AML-193 (cell line): ENCODE results near the gene ARHGAP26.

ENCODE experiments used
- DNase-seq, 2 experiments: peaks; one replicate each; lab custom pipeline; 2025; lab: John Stamatoyannopoulos, UW

Gene ARHGAP26

GRCh38 chr5:142872217-142872616, 102.0 kb downstream of the ARHGAP26 start:
- no peak for DNase-seq

GRCh38 chr5:142872795-142873194, 102.6 kb downstream of the ARHGAP26 start:
- DNase-seq, result no peak

- no peak for DNase-seq
Observed at GRCh38 chr5:142873831-142874230, 103.7 kb downstream of the ARHGAP26 start.

- DNase-seq, result no peak
Observed at GRCh38 chr5:142874540-142874939, 104.4 kb downstream of the ARHGAP26 start.

GRCh38 chr5:142875936-142876335, 105.8 kb downstream of the ARHGAP26 start:
- no peak for DNase-seq

- DNase-seq, result no peak
Observed at GRCh38 chr5:142876817-142877216, 106.6 kb downstream of the ARHGAP26 start.

- no peak for DNase-seq
Observed at GRCh38 chr5:142878111-142878510, 107.9 kb downstream of the ARHGAP26 start.

- no peak for DNase-seq
Observed at GRCh38 chr5:142878638-142879037, 108.5 kb downstream of the ARHGAP26 start.

- peak; percentile 91 to 92 for DNase-seq
Observed at GRCh38 chr5:142881076-142881783, 111.1 kb downstream of the ARHGAP26 start.

GRCh38 chr5:142881784-142882126, 111.6 kb downstream of the ARHGAP26 start:
- DNase-seq, result no peak

- DNase-seq, result no peak
Observed at GRCh38 chr5:142883025-142883424, 112.8 kb downstream of the ARHGAP26 start.

GRCh38 chr5:142883438-142883837, 113.3 kb downstream of the ARHGAP26 start:
- no peak for DNase-seq

- DNase-seq, result no peak
Observed at GRCh38 chr5:142884029-142884428, 113.9 kb downstream of the ARHGAP26 start.

GRCh38 chr5:142886211-142886610, 116.0 kb downstream of the ARHGAP26 start:
- no peak for DNase-seq

- DNase-seq, result no peak
Observed at GRCh38 chr5:142886956-142887355, 116.8 kb downstream of the ARHGAP26 start.

GRCh38 chr5:142888469-142889085, 118.4 kb downstream of the ARHGAP26 start:
- peak; percentile 29 to 47 for DNase-seq

GRCh38 chr5:142892021-142892420, 121.8 kb downstream of the ARHGAP26 start:
- no peak for DNase-seq

- no peak for DNase-seq
Observed at GRCh38 chr5:142894315-142894714, 124.1 kb downstream of the ARHGAP26 start.

GRCh38 chr5:142894749-142895148, 124.6 kb downstream of the ARHGAP26 start:
- DNase-seq, result no peak

GRCh38 chr5:142896325-142897007, 126.3 kb downstream of the ARHGAP26 start:
- DNase-seq, result no peak

- no peak for DNase-seq
Observed at GRCh38 chr5:142897328-142897727, 127.2 kb downstream of the ARHGAP26 start.

GRCh38 chr5:142900927-142901326, 130.8 kb downstream of the ARHGAP26 start:
- no peak for DNase-seq

GRCh38 chr5:142901476-142902185, 131.5 kb downstream of the ARHGAP26 start:
- no peak for DNase-seq
